Activated CD8-positive, alpha-beta T cell treated with anti-CD3 and anti-CD28 coated beads for 36 hours (primary cell): ENCODE data around the gene OSBPL1A. TPM values are rescaled to one million over a fixed set of nuclear protein-coding genes. Genes with fewer than 3 reads are reported as not detected.
A peak's percentile ranks its signal among the peaks of the same experiment; 100 is the strongest.

ENCODE experiments used
- ATAC-seq: fragments of 200-7000 bp; cut with Tn5 transposase; one replicate; pipeline ENCODE4 v1.10.0; 2021; ENCODE audit warnings: mild to moderate bottlenecking, moderate library complexity
- CTCF ChIA-PET: fragments of 350-600 bp; sonication (Branson Sonifier 250); formaldehyde crosslinking; loops from one replicate; lab custom pipeline; 2021; ENCODE audit warnings: antibody characterized with exemption; lab: Charles Lee
- POLR2A ChIA-PET: fragments of 350-600 bp; sonication (Branson Sonifier 250); formaldehyde crosslinking; loops from one replicate; lab custom pipeline; 2021; ENCODE audit warnings: antibody characterized with exemption; lab: Charles Lee
- DNase-seq: peaks from one replicate; pipeline ENCODE4 v3.0.0-alpha.2; 2020
- H3K27ac Mint-ChIP-seq: one replicate; pipeline ENCODE4 v1.8.0; 2021; ENCODE audit warnings: mild to moderate bottlenecking, mixed read lengths
- H3K27me3 Mint-ChIP-seq: one replicate; pipeline ENCODE4 v1.8.0; 2021; ENCODE audit warnings: mixed read lengths
- H3K36me3 Mint-ChIP-seq: one replicate; pipeline ENCODE4 v1.8.0; 2021; ENCODE audit warnings: low read depth, mixed read lengths
- H3K4me1 Mint-ChIP-seq: one replicate; pipeline ENCODE4 v1.8.0; 2021; ENCODE audit warnings: low read depth, mixed read lengths
- H3K4me3 Mint-ChIP-seq: one replicate; pipeline ENCODE4 v1.8.0; 2021; ENCODE audit warnings: mild to moderate bottlenecking, moderate library complexity, mixed read lengths
- H3K9me3 Mint-ChIP-seq: one replicate; pipeline ENCODE4 v1.8.0; 2021; ENCODE audit warnings: mixed read lengths
- CTCF ChIP-seq: fragments of 200-600 bp; IDR thresholded peaks from one replicate; pipeline ENCODE4 v1.8.0; 2022; ENCODE audit warnings: antibody characterized with exemption, mild to moderate bottlenecking
- intact Hi-C: fragments of 100-400 bp; cut with micrococcal nuclease; formaldehyde crosslinking; loops from one replicate; pipeline ENCODE4 v1.10.0; 2022
- total RNA-seq, 2 experiments: library from RNA; stranded (reverse); gene quantifications; one replicate each; pipeline ENCODE4 v1.2.3, GENCODE V29; 2021

The OSBPL1A gene
- total RNA-seq, 2 experiments from 2014 or later = 2.7 to 3.1 TPM

- peak within 1 kb of the TSS; percentile 93 for H3K27ac Mint-ChIP-seq
- ATAC-seq = peak; percentile 92
These were observed 29.0 kb upstream of the OSBPL1A start, which contains the start of gene IMPACT for GRCh38 chr18:24426398-24427294. Gene IMPACT, plus strand, starts transcription at chr18:24426670. Its CDS starts 87 bp downstream, at chr18:24426757.

DNA sequence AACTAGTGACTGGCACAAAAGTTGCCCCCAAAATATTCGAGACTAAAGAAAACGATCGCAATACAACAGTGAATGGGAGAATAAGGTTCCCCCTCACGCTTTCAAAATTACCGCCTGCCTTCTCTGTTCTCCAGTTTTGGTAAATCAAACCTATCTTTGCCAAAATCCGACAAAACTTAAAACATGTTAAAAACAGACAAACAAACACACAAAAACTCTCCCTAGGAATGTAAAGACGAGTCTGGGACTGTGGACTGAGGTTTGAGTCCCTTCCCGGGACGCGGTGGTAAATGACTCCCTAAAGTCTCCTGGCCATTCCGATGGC, 28.4 kb upstream of the OSBPL1A start:
- Mint-ChIP-seq H3K36me3 (peaks cover 26% of the 10 kb centered on the region), H3K27me3 (peaks cover 13% of the 10 kb centered on the region), H3K4me1 (peaks cover 23% of the 10 kb centered on the region), H3K4me3 (peak overlapping the region; percentile 83), H3K9me3 (peaks cover 7% of the 10 kb centered on the region), H3K27ac (peak overlapping the region; percentile 82)
- ATAC-seq = no peak
- no peak for TF ChIP-seq CTCF
- intact Hi-C loops = no loop called here
- DNase-seq = no peak
- ChIA-PET CTCF (no interaction called here), POLR2A (interaction anchor here (1.4 to 2.1 kb wide), 2 partner anchors 12 to 29 kb away, joined by 5 to 8 read pairs; partner anchors contain the start of gene OSBPL1A)

More at GRCh38 chr18:24426398-24427294, 29.0 kb upstream of the OSBPL1A start, which contains the start of gene IMPACT:
- Mint-ChIP-seq H3K27me3 (peaks cover 13% of the 10 kb centered on the region), H3K4me3 (peak within 1 kb of the TSS; percentile 83), H3K9me3 (peaks cover 7% of the 10 kb centered on the region), H3K4me1 (peaks cover 23% of the 10 kb centered on the region), H3K36me3 (peaks cover 28% of the 10 kb centered on the region)
- intact Hi-C loops = no loop called here
- POLR2A ChIA-PET = interaction anchor here (1.4 to 2.1 kb wide), 2 partner anchors 13 to 29 kb away, joined by 5 to 8 read pairs; partner anchors contain the start of gene OSBPL1A
- CTCF ChIA-PET = interaction anchor here (0.8 to 1.5 kb wide), 2 partner anchors 62 to 66 kb away, joined by 3 read pairs; no protein-coding TSS in a partner anchor
- TF ChIP-seq CTCF = no peak
- peak; percentile 74 for DNase-seq

DNA sequence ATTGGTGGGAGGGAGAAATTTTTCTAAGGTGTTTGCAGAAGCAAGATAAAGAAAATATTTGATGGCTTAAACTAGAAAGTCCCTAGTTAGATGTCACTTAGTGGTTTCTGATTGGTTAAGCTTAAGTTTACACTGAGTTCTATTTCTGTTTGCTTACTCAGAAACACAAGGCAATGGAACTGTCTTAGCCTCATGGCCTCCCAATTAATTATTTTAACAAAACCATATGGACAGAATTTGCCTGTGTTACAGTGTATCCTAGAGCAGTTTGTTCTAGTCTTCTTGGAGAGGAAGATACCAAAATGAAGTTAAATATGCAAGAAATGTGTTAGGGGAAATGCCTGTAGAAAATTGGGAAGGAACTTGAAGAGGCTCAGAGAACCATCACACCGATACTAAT, 24.2 kb upstream of the OSBPL1A start:
- no peak overlapping the region for H3K4me3 Mint-ChIP-seq
- DNase-seq (no peak), ATAC-seq (no peak)
- POLR2A ChIA-PET = no interaction called here
- H3K36me3 Mint-ChIP-seq = peaks cover 10% of the 10 kb centered on the region
- H3K9me3 Mint-ChIP-seq = peaks cover 7% of the 10 kb centered on the region
- H3K4me1 Mint-ChIP-seq = peaks cover 8% of the 10 kb centered on the region
- no peak for TF ChIP-seq CTCF
- intact Hi-C loops = no loop called here
- H3K27ac Mint-ChIP-seq = no peak overlapping the region
- H3K27me3 Mint-ChIP-seq = peaks cover 29% of the 10 kb centered on the region
- CTCF ChIA-PET = interaction anchor here (0.8 kb wide), 1 partner anchor 67 kb away, joined by 3 read pairs; no protein-coding TSS in a partner anchor

DNA sequence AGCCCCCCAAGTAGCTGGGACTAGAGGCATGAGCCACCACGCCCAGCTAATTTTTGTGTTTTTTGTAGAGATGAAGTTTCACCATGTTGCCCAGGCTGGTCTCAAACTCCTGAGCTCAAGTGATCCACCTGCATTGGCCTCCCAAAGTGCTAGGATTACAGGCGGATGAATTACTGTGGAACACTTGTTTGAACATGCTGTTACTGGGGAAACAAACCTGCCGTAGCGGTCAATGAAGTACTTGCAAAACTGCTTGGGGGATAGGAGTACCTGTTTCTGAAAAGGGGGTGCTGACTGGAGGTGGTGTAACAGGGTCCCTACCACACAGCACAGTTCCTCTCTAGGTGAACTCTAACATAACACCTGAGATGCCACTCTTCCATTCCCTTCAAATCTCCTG, 22.9 kb upstream of the OSBPL1A start:
- Mint-ChIP-seq H3K27ac (no peak overlapping the region), H3K36me3 (peaks cover 1% of the 10 kb centered on the region), H3K4me3 (no peak overlapping the region), H3K27me3 (peaks cover 29% of the 10 kb centered on the region), H3K4me1 (peaks cover under 1% of the 10 kb centered on the region), H3K9me3 (peaks cover under 1% of the 10 kb centered on the region)
- ChIA-PET CTCF (no interaction called here), POLR2A (interaction anchor here (0.9 kb wide), 1 partner anchor 11 kb away, joined by 3 read pairs; no protein-coding TSS in a partner anchor)
- DNase-seq (no peak), ATAC-seq (no peak)
- intact Hi-C loops = no loop called here
- no peak for TF ChIP-seq CTCF

- ChIA-PET POLR2A (no interaction called here), CTCF (interaction anchor here (1.8 kb wide), 1 partner anchor 57 kb away, joined by 3 read pairs; no protein-coding TSS in a partner anchor)
- Mint-ChIP-seq H3K36me3 (peaks cover 1% of the 10 kb centered on the region), H3K9me3 (no peaks in the 10 kb centered on the region), H3K27ac (no peak overlapping the region), H3K4me1 (peaks cover 7% of the 10 kb centered on the region), H3K4me3 (no peak overlapping the region), H3K27me3 (peaks cover 21% of the 10 kb centered on the region)
- ATAC-seq (no peak), DNase-seq (no peak)
- intact Hi-C loops = no loop called here
- TF ChIP-seq CTCF = no peak
These were observed 19.9 kb upstream of the OSBPL1A start for GRCh38 chr18:24417480-24417879.
